Esophagus muscularis mucosa (tissue), 4 donors: Measurements from ENCODE around the gene HECTD4. TPM values are rescaled to one million over a fixed set of nuclear protein-coding genes. Genes with fewer than 3 reads are reported as not detected.

Experiments used
- DNase-seq: peaks from one replicate; pipeline ENCODE4 v3.0.0-alpha.2; 2017; ENCODE audit errors: extremely low spot score
- H3K27ac ChIP-seq, 4 donors: fragments of 200-600 bp; sonication (generic); replicated peaks in 1 of 4; 1 replicate in 3 of 4; 2 replicates in 1 of 4; pipeline ENCODE4 v1.5.1; 2016 to 2019; ENCODE audit warnings: mild to moderate bottlenecking in 1 of 4
- H3K27me3 ChIP-seq, 4 donors: fragments of 200-600 bp; sonication (generic); one replicate each; pipeline versions ENCODE4 v1.5.1 to v1.6.0; 2016 to 2019
- H3K36me3 ChIP-seq, 4 donors: fragments of 200-600 bp; sonication (generic); one replicate each; pipeline ENCODE4 v1.5.1; 2016 to 2019
- H3K4me1 ChIP-seq, 4 donors: fragments of 200-600 bp; sonication (generic); one replicate each; pipeline ENCODE4 v1.5.1; 2016 to 2019
- H3K4me3 ChIP-seq, 4 donors: fragments of 200-600 bp; sonication (generic); 1 replicate in 2 of 4; 2 replicates in 2 of 4; pipeline ENCODE4 v1.5.1; 2016 to 2019; ENCODE audit warnings: mild to moderate bottlenecking in 4 of 4, moderate library complexity in 1 of 4
- H3K9me3 ChIP-seq, 4 donors: fragments of 200-600 bp; sonication (generic); 1 replicate in 3 of 4; 2 replicates in 1 of 4; pipeline ENCODE4 v1.5.1; 2016 to 2019
- EP300 ChIP-seq: sonication (generic); formaldehyde crosslinking; IDR thresholded peaks from one replicate; pipeline ENCODE4 v1.6.1; 2017; ENCODE audit warnings: antibody characterized with exemption
- POLR2A ChIP-seq: fragments of 450-650 bp; IDR thresholded peaks from one replicate; pipeline ENCODE4 v1.6.1; 2017; ENCODE audit warnings: antibody characterized with exemption, moderate library complexity, mild to moderate bottlenecking, low read depth
- POLR2AphosphoS5 ChIP-seq, 2 donors: sonication (generic); formaldehyde crosslinking; IDR thresholded peaks; one replicate each; pipeline ENCODE4 v1.6.1; 2017; ENCODE audit warnings: antibody characterized with exemption in 2 of 2
- WGBS: methylation state at CpG from one replicate; pipeline ENCODE4 v1.1.5; 2018; 5-methylcytosine and 5-hydroxymethylcytosine counted together
- intact Hi-C: fragments of 100-400 bp; cut with DNase I; formaldehyde crosslinking; loops from one replicate; pipeline ENCODE4 v1.15.1; 2023
- total RNA-seq, 4 donors: library from RNA; depleted of rRNA; stranded (reverse); fragments of >200 nt; gene quantifications; one replicate each; pipeline versions ENCODE4 v1.1.0 to v1.2.1, GENCODE V29; 2016
- TF ChIP-seq, protein P1 (sequence below), 3 experiments: fragments of 200-600 bp in 2 of 3; fragments of 450-650 bp in 1 of 3; sonication (generic) in 2 of 3; IDR thresholded peaks; one replicate each; pipeline ENCODE4 v1.5.1; 2017 to 2019; ENCODE audit warnings: antibody characterized with exemption in 3 of 3, mild to moderate bottlenecking in 2 of 3, moderate library complexity in 1 of 3

HECTD4 gene
- total RNA-seq, 4 donors from 2014 or later = 27.3 to 59.3 (median 44.9) TPM

DNA sequence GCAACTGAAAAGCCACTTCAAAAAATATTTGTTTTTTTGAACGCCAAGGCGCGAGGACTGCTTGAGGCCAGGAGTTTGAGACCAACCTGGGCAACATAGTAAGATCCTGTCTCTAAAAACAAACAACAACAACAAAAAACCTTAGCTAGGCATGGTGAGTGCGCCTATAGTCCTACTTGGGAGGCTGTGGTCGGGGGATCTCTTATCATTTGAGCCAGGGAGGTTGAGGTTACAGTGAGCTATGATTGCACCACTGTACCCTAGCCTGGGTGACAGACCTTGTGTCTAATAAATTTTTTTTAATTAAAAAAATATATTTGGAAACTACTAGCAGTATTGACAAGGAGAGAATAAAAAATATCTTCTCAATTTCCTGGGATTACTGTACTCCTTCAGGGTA lies 143.8 kb downstream of the HECTD4 start:
- intact Hi-C loops = no loop called here
- H3K27me3 ChIP-seq = no peaks in the 10 kb centered on the region
- H3K36me3 ChIP-seq = peaks cover 67 to 99% (median 95%) of the 10 kb centered on the region in 4 donors
- no peak overlapping the region for H3K4me3 ChIP-seq
- no peaks in the 10 kb centered on the region for H3K4me1 ChIP-seq
- no peak for DNase-seq
- 92% methylated on average over 5 of the region's 5 CpGs for WGBS
- no peak overlapping the region for H3K27ac ChIP-seq
- H3K9me3 ChIP-seq = no peaks in the 10 kb centered on the region
- no peak for TF ChIP-seq POLR2AphosphoS5 (IDR thresholded peaks at IDR 0.05)
- no peak for TF ChIP-seq EP300
- no peak for TF ChIP-seq POLR2A
- TF ChIP-seq, protein P1, sequence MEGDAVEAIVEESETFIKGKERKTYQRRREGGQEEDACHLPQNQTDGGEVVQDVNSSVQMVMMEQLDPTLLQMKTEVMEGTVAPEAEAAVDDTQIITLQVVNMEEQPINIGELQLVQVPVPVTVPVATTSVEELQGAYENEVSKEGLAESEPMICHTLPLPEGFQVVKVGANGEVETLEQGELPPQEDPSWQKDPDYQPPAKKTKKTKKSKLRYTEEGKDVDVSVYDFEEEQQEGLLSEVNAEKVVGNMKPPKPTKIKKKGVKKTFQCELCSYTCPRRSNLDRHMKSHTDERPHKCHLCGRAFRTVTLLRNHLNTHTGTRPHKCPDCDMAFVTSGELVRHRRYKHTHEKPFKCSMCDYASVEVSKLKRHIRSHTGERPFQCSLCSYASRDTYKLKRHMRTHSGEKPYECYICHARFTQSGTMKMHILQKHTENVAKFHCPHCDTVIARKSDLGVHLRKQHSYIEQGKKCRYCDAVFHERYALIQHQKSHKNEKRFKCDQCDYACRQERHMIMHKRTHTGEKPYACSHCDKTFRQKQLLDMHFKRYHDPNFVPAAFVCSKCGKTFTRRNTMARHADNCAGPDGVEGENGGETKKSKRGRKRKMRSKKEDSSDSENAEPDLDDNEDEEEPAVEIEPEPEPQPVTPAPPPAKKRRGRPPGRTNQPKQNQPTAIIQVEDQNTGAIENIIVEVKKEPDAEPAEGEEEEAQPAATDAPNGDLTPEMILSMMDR (IDR thresholded peaks at IDR 0.05) = no peak

DNA sequence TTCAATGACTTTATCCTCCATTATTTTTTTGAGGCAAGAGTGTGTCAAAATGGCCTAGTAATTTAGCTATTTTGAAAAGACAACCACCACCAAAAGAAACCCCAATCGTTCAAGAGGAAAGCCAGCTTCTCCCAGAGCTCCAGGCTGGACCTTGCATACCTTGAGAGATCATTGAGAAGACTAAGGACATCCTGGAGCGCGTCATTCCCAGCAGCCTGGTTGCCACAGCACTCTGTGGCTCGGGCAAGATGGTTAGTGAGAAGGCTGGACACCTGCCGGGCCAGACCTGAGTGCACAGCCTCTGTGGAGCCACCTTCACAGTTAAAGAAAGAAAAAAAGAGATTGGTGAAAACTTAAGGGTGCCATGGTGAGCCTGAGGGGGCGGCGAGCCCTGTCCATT lies 145.4 kb downstream of the HECTD4 start:
- 94% methylated on average over 7 of the region's 7 CpGs for WGBS
- intact Hi-C loops = no loop called here
- Histone ChIP-seq H3K27me3 (no peaks in the 10 kb centered on the region), H3K27ac (no peak overlapping the region), H3K9me3 (no peaks in the 10 kb centered on the region), H3K4me1 (no peaks in the 10 kb centered on the region), H3K36me3 (peaks cover 58 to 97% (median 93%) of the 10 kb centered on the region in 4 donors), H3K4me3 (no peak overlapping the region)
- TF ChIP-seq EP300 (no peak), POLR2AphosphoS5 (IDR thresholded peaks at IDR 0.05) (no peak), POLR2A (no peak)
- TF ChIP-seq, protein P1 (IDR thresholded peaks at IDR 0.05) = no peak
- no peak for DNase-seq

DNA sequence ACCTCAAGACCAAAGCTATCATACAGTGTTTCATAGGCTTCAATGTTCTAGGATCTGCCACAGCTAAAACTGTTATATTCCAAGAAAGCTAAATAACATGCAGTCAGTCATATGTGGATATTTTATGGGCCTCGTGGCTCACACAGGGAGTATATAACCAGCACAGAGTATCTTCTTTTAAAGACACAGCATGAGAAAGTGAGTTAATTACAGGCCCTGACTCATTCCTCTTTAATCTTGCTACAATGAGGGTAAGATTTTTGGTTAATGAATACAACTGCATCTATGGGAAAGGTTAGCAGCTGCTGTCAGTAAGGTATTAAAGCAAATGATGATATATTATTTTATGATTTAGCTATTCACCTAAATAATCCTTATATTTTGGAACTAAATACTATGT lies 145.8 kb downstream of the HECTD4 start:
- no peaks in the 10 kb centered on the region for H3K9me3 ChIP-seq
- H3K27me3 ChIP-seq = no peaks in the 10 kb centered on the region
- intact Hi-C loops = no loop called here
- H3K36me3 ChIP-seq = peaks cover 60 to 97% (median 93%) of the 10 kb centered on the region in 4 donors
- H3K27ac ChIP-seq = no peak overlapping the region
- TF ChIP-seq POLR2AphosphoS5 (IDR thresholded peaks at IDR 0.05) (no peak), EP300 (no peak), POLR2A (no peak)
- TF ChIP-seq, protein P1 (IDR thresholded peaks at IDR 0.05) = no peak
- no peak overlapping the region for H3K4me3 ChIP-seq
- H3K4me1 ChIP-seq = no peaks in the 10 kb centered on the region
- no peak for DNase-seq
- 60% methylated on average over 1 of the region's 1 CpG for WGBS

DNA sequence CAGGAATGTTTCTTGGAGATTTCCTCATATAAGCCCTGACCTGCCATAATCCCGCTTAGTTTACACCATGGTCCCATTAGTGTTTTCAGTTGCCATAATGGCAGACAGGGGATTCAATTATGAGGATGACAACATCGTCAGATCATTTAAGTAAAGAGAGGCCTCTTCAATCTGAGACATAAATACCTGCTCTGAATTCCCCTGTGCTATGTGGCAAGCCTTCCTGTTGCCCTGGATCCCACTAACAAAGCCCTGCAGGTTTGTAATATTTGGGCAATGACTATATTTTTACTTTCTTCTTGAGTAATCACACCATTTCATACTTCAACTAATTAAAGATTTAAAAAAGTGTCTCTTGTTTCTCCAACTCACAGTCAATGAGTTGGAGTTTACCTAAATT lies 147.9 kb downstream of the HECTD4 start:
- H3K9me3 ChIP-seq = no peaks in the 10 kb centered on the region
- H3K4me1 ChIP-seq = no peaks in the 10 kb centered on the region
- no peak for DNase-seq
- no peak overlapping the region for H3K4me3 ChIP-seq
- H3K36me3 ChIP-seq = peaks cover 65 to 97% (median 95%) of the 10 kb centered on the region in 4 donors
- 91% methylated on average over 2 of the region's 2 CpGs for WGBS
- no peak for TF ChIP-seq POLR2AphosphoS5 (IDR thresholded peaks at IDR 0.05)
- no peaks in the 10 kb centered on the region for H3K27me3 ChIP-seq
- no peak overlapping the region for H3K27ac ChIP-seq
- intact Hi-C loops = no loop called here

DNA sequence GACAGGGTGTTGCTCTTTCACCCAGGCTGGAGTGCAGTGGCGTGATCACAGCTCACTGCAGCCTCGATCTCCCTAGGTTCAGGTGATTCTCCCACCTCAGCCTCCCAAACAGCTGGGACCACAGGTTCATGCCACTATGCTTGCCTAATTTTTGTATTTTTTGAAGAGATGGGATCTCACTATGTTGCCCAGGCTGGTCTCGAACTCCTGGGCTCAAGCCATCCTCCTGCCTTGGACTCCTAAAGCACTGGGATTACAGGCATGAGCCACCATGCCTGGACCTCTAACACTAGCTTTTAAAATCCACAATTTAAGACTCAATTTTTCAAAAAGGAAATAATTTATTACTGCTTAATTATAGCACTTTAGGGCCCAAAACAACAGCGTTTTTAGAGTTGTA lies 149.0 kb downstream of the HECTD4 start:
- TF ChIP-seq, protein P1 (IDR thresholded peaks at IDR 0.05) = no peak
- TF ChIP-seq EP300 = no peak
- intact Hi-C loops = no loop called here
- Histone ChIP-seq H3K4me1 (no peaks in the 10 kb centered on the region), H3K36me3 (peaks cover 64 to 97% (median 94%) of the 10 kb centered on the region in 4 donors), H3K9me3 (no peaks in the 10 kb centered on the region), H3K4me3 (no peak overlapping the region), H3K27ac (no peak overlapping the region), H3K27me3 (no peaks in the 10 kb centered on the region)
- 94% methylated on average over 4 of the region's 4 CpGs for WGBS
- DNase-seq = no peak
